HG02763 (cell line): ENCODE results near the gene INPP5B.
"Not testable (repeated sequence)": the region's sequence is repeated elsewhere in the genome, so short reads cannot be mapped to it uniquely, and the experiment has no call there.

Experiments
- ATAC-seq: cut with Tn5 transposase; IDR thresholded peaks from one replicate; pipeline ENCODE4 v1.9.1; 2021; ENCODE audit warnings: mild to moderate bottlenecking, moderate library complexity; ENCODE audit not compliant: unreplicated experiment

INPP5B gene

GRCh38 chr1:37946703-37947360 lies at the start of gene INPP5B:
INPP5B (minus strand) TSS chr1:37947053; CDS start chr1:37946308, 745 bp downstream.
- ATAC-seq, result peak; percentile 78

GRCh38 chr1:37995751-37996345 lies 49.0 kb upstream of the INPP5B start:
- no peak for ATAC-seq

GRCh38 chr1:37994886-37995566 lies 48.2 kb upstream of the INPP5B start:
- no peak for ATAC-seq

GRCh38 chr1:37989361-37989930 lies 42.6 kb upstream of the INPP5B start:
- peak; percentile 10 for ATAC-seq

- no peak for ATAC-seq
Measured at GRCh38 chr1:37987679-37988078, 40.8 kb upstream of the INPP5B start.

- ATAC-seq, result no peak
Measured at GRCh38 chr1:37983546-37983945, 36.7 kb upstream of the INPP5B start.

- no peak for ATAC-seq
Measured at GRCh38 chr1:37978541-37978940, 31.7 kb upstream of the INPP5B start.

- ATAC-seq, result not testable (repeated sequence)
Measured at GRCh38 chr1:37975083-37975482, 28.2 kb upstream of the INPP5B start.

- no peak for ATAC-seq
Measured at GRCh38 chr1:37974567-37974966, 27.7 kb upstream of the INPP5B start.

GRCh38 chr1:37973684-37974083 lies 26.8 kb upstream of the INPP5B start:
- ATAC-seq, result not testable (repeated sequence)

GRCh38 chr1:37965301-37965700 lies 18.4 kb upstream of the INPP5B start:
- no peak for ATAC-seq

- not testable (repeated sequence) for ATAC-seq
Measured at GRCh38 chr1:37964106-37964505, 17.3 kb upstream of the INPP5B start.

- ATAC-seq, result no peak
Measured at GRCh38 chr1:37958690-37959089, 11.8 kb upstream of the INPP5B start.

- no peak for ATAC-seq
Measured at GRCh38 chr1:37955685-37956084, 8.8 kb upstream of the INPP5B start.

- ATAC-seq, result no peak
Measured at GRCh38 chr1:37954316-37954971, 7.6 kb upstream of the INPP5B start.

GRCh38 chr1:37952738-37953137 lies 5.9 kb upstream of the INPP5B start:
- ATAC-seq, result no peak

- no peak for ATAC-seq
Measured at GRCh38 chr1:37951783-37952624, 5.2 kb upstream of the INPP5B start.

- ATAC-seq, result no peak
Measured at GRCh38 chr1:37951041-37951782, 4.4 kb upstream of the INPP5B start.

GRCh38 chr1:37949524-37950152 lies 2.8 kb upstream of the INPP5B start:
- ATAC-seq, result no peak
